NCI-H2227 (cell line): ENCODE results near the gene AMH.

Experiments used
- DNase-seq: peaks from one replicate; lab custom pipeline; 2025; ENCODE audit not compliant: unreplicated experiment; lab: John Stamatoyannopoulos, UW

Gene AMH

DNA sequence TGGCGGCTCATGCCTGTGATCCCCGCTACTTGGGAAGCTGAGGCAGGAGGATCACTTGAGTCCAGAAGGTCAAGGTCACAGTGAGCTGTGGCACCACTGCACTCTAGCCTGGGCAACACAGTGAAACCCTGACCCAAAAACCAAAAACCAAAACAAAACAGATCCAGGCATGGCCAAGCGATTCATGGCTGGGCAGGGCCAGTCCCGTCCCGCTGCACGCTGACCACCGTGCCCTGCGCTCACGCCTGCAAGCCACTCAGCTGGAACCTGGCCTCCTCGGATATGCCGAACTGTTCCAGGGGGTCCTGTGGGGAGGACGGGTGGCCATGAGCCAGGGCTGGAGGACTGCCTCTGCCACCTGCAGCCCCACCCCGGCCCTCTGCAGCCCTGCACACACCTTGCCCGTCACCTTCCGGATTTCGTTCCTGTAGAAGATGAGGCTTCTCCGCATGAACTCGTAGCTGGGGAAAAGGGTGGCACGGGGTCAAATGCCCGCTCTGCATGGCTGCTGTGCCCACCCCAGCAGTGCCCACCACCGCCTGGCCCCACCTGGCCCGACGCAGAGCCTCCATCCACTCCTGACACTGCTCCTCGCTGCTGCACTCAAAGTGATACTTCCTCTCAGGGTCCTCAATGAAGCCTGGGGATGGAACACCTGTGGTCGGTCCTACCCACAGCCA is 15.4 kb upstream of the AMH start:
- no peak for DNase-seq

DNA sequence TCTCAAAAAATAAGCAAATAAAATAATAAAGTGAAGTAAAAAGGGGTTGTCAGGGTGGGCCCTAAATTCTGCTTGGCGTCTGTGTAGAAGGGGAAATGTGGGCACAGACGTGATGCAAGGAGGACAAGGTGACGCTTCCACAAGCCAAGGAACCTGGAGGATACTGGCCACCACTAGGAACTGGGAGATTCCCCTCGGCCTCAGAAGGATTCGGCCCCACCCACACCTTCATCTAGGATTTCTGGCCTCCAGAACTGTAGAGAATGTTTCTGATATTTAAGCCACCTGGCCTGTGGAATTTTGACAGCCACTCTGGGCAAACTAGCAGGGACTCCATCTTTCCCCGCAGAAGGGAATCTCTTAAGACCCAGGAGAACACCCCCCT is 14.1 kb upstream of the AMH start:
- no peak for DNase-seq

DNA sequence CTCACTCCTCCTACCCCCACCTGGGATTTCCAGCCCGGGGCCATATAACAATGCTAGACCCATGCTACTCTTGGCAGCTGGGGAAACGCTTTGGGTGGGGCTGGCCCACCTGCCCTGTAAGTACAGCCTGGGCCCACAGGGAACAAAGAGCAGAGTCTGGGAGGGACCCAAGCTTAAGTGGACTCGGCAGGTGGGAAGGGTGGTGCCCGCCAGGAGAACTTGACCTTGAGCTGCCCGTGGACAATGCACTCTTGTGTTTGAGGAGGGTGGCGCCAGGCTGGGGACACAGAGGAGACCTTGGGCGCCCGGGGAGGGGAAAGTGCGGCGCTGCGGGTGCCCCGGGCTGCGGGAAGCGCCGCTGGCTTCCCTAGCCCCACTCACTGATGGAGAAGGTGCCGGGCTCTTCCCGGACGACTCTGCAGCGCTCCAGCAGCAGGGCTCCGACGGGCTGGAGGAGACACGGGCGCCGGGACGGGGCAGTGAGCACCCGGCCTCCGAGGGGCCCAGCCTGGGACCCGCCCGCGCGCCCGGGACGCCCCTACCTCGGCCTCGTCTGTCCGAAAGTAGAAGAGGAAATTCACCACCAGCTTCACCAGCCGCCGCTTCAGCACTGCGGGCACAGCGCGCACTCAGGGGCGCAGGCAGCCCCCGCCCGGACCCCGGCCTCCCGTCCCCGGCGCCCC is 13.6 kb upstream of the AMH start:
- peak; percentile 50 for DNase-seq

DNA sequence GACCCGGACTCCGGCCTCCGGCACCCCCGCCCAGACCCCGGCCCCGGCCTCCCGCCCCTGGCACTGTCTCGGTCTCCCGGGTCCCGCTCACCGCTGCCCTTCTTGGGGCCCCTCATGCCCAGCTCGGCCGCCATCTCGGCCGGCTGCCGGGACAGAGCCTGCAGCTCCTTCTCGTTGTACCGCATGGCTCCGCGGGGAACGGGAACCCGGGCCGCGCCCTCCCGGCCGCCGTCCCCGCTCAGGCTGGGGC is 13.1 kb upstream of the AMH start:
- DNase-seq: no peak

DNA sequence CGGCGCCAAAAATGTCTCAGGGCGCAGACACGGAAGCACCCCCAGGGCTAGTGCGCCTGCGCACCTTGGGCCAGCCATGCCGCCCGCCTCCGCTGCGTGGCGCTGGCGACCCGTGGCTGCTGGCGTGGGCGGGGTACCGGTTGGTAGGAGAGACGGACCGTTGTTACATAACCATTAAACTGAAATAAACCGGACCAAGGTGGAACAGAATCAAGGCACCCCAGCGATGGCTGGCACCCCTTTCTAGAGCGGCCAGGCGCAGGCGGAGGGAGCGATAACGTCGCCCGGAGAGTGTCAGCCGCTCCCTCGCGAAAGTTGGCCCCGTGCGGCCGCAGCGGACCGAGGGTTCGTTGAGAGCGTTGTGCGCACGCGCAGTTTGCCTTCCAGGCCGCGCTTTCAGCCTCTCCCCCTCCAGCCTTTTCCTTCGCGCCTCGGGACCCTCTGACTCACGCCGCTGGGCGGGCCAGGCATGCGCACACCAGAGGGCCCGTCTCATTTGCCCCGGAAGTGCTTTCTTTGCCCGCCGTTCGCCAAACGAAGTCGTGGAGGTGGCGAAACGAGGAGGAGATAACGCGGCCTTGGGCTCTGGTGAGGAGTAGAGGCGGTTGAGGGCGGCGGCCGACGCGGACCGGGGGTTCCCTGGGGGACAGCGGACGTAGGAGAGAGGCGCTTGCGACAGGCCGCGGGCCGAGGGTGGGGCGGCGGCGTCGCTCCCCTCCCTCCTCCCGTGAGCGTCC is 12.6 kb upstream of the AMH start, which contains the start of the genes PLEKHJ1 and SF3A2:
Gene PLEKHJ1 (minus strand): TSS at position 16 of the 737 bp plus-strand sequence. CDS start 81 bp downstream, outside the sequence.
Gene SF3A2 (plus strand): TSS at position 511 of the 737 bp plus-strand sequence. CDS start 6,595 bp downstream, outside the sequence.
- peak; percentile 96 for DNase-seq

DNA sequence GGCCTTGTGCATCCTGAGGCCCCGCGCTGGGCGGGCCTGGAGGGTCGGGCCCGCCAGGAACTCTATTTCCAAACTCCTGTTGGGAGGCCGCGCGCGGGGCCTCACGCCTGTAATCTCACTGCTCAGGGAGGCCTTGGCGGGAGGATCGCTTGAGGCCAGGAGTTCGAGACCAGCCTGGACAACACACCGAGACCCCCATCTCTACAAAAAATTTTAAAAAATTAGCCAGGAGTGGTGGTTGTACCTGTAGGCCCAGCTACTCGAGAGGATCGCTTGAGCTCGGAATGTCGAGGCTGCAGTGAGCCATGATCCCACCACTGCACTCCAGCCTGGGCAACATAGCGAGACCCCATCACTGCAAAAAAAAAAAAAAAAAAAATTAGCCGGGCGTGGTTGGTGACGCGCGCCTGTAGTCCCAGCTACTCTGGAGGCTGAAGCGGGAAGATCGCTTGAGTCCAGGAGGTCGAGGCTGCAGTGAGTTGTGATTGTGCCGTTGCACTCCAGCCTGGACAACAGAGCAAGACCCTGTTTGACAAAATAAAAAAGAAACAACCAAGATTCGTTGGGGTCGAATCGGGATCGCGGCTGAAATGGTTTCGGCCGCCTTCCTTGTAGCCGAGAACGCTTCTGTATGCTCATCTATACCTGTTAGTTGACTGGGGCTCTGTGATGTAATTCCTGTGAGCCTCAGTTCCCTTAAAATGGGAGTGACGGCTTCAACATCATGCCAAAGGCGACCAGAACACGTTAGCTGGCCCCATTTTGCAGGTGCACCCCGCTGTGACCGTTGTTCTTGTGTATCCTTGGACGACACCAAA is 11.9 kb upstream of the AMH start:
- no peak for DNase-seq

DNA sequence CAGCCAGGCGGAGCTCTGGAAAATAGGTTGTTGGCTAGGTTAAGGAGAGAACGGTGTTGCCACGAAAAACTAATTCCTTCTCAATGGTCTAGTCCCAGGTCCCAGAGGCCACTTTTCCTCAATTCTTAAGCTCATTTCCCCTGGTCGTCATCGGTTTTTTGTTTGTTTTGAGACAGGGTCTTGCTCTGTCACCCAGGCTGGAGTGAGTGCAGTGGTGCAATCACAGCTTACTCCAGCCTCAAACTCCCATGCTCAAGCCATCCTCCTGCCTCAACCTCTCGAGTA is 11.3 kb upstream of the AMH start:
- DNase-seq: no peak

DNA sequence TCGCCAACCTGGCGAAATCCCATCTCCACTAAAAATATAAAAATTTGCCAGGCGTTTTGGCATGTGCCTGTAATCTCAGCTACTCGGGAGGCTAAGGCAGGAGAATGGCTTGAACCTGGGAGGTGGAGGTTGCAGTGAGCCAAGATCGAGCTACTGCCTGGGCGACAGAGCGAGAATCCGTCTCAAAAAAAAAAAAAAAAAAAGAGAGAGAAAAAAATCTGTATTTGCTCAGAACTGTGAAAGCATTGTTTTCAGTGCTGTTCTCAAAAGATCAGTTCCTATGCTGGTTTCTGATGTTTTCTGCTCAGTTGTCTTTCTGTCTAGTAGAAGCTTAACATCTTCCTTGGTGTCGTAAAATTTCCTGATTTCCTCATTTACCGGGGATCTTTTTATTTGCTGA is 9.9 kb upstream of the AMH start:
- DNase-seq: no peak

DNA sequence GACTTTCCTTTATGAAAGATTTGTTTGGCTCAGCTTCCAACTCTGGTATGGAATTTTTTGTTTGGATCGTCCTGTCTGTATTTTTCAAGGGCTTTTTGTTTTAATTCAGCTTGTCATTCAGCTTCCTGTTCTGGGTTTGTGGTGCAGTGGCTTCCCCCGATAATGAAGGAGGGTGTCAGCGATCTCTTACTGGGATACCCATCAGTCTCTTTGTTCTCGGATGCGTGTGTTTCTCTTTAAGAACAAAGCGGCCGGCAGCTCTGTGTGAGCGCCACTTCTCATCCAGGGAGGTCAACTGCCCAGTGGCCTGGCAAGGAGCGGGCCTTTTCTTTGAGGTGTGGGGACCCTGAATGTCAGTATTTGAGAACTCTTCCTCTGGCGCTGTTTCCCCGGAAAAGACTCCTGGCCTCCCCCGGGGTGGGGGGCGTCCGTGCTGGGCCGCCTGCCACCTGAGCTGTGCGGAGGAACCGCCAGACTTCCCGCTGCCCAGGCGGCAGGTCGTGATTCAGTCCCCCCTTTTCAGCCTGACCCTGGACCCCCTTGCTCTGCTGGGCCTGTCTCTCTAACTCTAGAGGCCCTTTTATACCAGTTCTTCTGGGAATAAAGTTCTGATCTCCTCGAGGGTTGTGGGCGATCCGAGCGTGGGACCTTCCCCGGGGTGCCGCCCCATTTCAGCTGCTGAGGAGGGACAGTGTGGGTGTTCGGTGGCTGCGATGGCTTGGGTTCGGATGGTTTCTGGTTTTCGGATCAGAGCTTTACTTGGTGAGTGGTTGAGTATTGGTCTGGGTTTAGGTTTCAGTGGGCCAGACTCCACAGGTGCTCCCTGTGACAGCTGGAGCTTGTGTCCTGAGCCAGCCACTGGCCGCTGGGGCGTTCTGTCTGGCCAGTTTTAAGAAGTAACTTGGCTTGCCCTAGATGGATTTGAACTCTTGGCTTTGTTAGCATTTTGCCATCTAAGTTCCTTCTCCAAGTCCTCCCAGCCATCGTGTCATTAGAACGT is 9.1 kb upstream of the AMH start:
- DNase-seq: no peak

DNA sequence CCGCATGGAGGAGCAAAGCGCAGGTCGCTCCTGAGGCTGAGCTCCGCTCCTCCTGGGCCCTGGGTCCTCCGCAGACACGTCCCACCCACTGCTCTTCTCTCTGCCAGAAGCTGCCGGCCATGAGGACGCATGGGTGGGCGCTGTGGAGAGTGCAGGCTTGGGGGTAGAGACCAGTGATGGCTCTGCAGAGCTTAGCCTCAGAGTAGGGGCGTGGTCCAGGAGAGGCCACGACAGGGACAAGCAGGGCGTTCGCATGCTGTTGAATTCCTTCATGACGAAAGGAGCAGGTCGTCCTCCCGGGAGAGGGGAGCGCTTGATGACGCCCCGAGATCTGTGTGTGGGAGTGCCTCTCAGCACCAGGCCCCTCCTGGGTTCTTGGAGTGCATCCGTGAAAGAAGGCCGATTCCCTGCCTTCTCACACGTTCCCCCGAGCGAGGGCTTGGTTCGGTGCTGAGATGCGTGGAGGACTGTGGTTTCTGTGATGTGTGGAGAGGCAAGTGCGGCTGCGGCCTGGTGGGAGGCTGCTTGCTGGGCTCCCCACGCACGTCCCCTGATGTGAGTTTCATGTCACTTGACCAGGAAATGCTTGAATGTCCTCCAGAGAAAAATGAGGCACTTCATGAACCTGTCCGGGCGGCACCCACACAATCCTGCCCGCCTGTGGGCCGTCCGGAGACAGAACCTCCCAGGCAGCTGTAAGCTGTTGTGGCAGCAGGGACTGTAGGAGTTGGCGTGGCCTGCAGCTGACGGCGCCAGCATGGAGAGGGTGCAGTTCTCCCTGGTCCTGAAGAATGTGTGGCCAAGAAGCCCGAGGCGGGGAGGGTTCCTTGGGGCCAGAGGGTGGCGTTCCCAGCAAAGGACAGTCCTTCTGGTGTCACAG is 8.0 kb upstream of the AMH start:
- DNase-seq: no peak

DNA sequence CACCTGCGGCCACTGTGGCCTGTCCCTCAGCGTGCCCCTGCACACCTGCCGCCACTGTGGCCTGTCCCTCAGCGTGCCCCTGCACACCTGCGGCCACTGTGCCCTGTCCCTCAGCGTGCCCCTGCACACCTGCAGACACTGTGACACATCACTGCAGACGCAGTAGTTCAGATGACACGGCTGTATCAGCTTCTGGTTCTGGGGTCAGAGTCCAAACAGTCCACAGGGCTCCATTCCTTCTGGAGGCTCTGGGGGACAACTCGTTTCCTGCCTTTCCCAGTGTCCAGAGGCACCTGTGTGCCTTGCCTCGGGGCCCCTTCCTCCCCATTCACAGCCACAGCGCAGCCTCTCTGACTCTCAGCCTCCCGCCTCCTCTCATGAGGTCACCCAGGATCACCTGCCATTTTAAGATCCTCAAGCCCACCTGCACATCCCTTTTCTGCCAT is 7.0 kb upstream of the AMH start:
- DNase-seq: no peak

DNA sequence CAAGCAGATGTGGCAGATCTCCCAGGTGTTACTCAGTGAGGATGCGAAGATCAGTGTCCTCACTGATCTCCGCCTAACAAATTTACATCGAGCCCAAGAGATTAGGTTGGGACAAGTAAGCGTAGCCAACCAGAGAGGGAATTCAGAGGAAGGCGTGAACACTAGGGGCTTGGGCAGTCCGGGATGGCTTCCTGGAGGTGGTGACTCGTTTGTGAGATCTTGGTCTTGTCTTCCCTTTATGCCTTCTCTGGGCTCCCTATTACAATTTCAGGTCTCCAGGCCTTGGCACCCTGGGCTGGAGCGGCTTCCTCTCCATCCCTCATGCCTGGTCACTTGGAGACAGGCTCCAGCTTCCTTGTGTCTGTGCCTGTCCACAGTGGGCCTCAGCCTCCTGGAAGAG is 6.3 kb upstream of the AMH start:
- no peak for DNase-seq

DNA sequence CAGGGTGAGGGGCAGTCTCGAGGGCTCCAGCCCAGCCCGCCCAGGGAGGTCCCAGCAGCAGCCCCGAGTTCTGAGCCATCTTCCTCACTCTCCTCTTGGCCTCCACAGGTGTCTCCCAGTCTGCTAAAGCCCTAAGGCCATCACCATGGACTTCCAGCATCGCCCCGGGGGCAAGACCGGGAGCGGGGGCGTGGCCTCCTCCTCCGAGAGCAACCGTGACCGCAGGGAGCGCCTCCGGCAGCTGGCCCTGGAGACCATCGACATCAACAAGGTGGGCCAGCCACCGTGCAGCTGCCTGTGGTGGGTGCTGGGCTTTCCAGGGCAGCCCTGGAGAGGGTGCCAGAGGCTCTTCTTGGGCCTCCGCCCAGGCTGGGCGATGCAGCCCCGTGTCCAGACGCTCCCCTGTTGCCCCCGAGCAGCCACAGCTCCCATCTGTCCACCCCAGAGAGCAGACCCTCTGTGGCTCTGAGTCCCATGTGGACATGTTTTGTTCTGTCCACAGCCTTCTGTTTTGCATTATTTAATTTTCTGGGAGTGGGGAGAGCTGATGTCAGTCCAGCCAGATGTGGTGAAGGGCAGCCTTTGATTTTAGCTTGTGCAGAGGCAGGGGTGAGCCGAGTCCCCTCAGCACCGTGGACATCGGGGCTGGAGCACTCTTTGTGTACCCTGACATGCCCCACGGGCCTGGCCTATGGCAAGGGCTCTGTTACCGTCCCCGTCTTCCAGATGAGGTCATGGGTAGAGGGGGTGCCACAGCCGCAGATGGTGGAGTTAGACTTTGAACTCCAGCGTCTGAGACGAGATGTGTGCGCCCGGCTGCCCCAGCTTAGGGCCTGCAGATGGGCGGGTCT is 5.6 kb upstream of the AMH start:
- DNase-seq: no peak

DNA sequence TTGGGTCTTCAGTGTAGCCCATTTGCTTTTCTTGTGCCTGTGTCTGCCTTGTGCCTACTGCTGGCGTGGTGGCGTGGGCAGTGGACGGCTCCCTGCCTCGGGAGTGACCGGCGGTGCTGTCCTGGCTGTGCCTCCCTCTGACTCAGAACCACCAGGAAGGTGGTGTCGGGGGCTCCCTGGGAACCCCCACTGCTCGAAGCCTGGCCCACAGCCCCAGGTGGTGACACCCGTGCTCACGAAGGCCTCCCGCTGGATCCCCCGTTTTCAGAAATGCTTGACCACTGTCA is 5.1 kb upstream of the AMH start:
- DNase-seq: no peak

DNA sequence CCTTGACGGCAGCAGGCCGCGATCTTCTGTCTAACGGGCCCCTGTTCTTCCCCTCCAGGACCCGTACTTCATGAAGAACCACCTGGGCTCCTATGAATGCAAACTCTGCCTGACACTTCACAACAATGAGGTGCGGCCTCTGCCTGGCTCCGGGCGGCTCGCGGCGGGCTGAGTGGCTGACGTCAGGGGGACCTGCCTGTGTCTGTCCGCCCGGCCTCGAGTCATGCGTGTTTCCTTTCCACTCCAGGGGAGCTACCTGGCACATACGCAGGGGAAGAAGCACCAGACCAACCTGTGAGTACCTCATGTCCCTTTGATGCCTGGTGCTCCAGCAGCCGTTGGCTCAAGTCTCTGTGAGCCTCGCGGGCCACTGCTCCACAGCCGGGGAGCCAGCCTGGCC is 4.6 kb upstream of the AMH start:
- DNase-seq: no peak

DNA sequence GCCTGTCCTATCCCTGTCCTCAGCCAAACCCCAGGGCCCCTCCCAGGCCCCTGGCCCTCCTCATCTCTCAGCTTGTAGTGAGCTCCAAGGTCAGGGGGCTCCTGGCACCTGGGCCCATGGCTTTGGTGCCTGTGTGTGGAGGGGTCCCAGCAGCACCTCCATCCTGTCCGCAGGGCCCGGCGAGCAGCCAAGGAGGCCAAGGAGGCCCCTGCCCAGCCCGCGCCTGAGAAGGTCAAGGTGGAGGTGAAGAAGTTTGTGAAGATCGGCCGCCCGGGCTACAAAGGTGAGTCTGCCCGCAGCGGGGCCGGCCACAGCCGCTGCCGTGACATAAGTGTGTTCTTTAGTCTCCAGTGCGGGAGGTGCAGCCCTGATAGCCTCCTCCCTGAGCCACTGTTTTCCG is 3.9 kb upstream of the AMH start:
- no peak for DNase-seq

DNA sequence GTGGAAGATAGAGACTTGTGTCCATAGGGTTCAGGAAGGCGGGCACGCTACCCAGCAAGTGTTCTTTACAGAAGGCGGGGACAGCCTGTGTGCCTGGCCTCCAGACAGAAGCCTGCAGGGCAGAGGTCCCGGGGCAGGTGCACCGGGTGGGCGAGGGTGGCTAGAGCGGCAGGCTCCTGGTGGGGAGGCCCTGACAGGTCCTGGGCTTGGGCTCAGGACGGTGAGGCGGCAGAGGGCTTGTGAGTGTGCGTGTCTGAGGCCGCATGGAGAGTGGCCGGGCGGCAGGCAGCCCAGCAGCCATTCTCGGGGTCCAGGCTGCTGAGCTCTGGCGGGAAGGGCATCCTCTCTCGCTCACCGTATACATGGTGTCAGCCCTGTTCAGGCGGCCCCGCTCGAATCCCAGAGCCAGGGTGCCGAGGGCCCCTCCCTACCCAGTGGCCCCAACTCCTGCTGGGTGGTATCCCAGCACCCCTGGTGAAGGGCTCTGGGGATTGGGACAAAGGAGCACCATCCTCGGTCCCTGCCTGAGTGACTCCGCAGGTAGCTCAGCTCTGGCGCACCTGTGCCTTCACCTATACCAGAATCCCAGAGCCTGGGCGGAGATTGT is 3.0 kb upstream of the AMH start:
- no peak for DNase-seq

DNA sequence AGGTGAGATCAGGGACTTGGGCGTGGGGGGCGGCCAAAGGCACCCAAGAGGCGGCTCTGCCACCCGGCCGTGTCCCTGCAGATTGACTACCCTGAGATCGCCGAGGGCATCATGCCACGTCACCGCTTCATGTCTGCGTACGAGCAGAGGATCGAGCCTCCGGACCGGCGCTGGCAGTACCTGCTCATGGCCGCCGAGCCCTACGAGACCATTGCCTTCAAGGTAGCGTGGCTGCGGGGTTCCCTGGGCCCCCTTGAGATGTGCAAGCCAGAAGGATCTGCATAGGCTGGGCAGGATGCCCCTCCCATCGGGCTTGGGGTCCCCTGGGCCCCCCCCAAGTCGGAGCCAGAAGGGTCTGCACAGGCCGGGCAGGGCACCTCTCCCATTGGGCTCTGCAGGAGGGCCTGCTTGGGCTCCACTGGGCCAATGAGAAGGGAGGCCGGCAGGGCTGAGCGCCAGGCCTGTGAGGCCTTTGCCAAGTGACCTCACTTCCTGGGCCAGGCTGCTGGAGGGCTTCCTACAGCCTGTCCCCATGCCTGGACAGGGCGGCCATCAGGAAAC is 2.2 kb upstream of the AMH start:
- no peak for DNase-seq
